BE2C (cell line): ENCODE data around the gene SLX4.

ENCODE experiments used
- DNase-seq: peaks from one replicate; pipeline ENCODE4 v3.0.0-alpha.2; 2020
- H3K27me3 ChIP-seq: fragments of 250-450 bp; sonication (Bioruptor Pico); 2 replicates; pipeline ENCODE4 v1.5.1; 2020; ENCODE audit warnings: mild to moderate bottlenecking
- H3K36me3 ChIP-seq: fragments of 250-450 bp; sonication (Bioruptor Pico); 2 replicates; pipeline ENCODE4 v1.5.1; 2020; ENCODE audit warnings: mild to moderate bottlenecking
- H3K4me1 ChIP-seq: fragments of 250-450 bp; sonication (Bioruptor Pico); 2 replicates; pipeline ENCODE4 v1.5.1; 2020
- H3K4me3 ChIP-seq: 2 replicates; pipeline ENCODE4 v1.5.1; 2011; ENCODE audit warnings: low read depth, low read length
- H3K9me3 ChIP-seq: fragments of 250-450 bp; sonication (Bioruptor Pico); 2 replicates; pipeline ENCODE4 v1.5.1; 2020
- CTCF ChIP-seq: IDR thresholded peaks from 2 replicates; pipeline ENCODE4 v1.5.1; 2012; ENCODE audit warnings: mild to moderate bottlenecking, low read depth, low read length

SLX4 gene

GRCh38 chr16:3654249-3654991, 43.0 kb upstream of the SLX4 start, which contains the start of gene DNASE1:
Gene DNASE1, plus strand, starts transcription at chr16:3654691. Its CDS starts 683 bp downstream, at chr16:3655374.
- Histone ChIP-seq H3K36me3 (peaks cover 71% of the 10 kb centered on the region), H3K4me1 (no peaks in the 10 kb centered on the region), H3K27me3 (no peaks in the 10 kb centered on the region), H3K4me3 (no peak within 1 kb of the TSS), H3K9me3 (no peaks in the 10 kb centered on the region)
- TF ChIP-seq CTCF = peak; percentile 78
- DNase-seq = peak; percentile 74

GRCh38 chr16:3652373-3653195, 41.2 kb upstream of the SLX4 start:
- Histone ChIP-seq H3K36me3 (peaks cover 53% of the 10 kb centered on the region), H3K4me1 (no peaks in the 10 kb centered on the region), H3K4me3 (no peak overlapping the region)

GRCh38 chr16:3651461-3652372, 40.3 kb upstream of the SLX4 start:
- no peaks in the 10 kb centered on the region for H3K4me1 ChIP-seq
- no peak for DNase-seq
- peaks cover 44% of the 10 kb centered on the region for H3K36me3 ChIP-seq

More at GRCh38 chr16:3652373-3653195, 41.2 kb upstream of the SLX4 start:
- H3K9me3 ChIP-seq = no peaks in the 10 kb centered on the region
- H3K27me3 ChIP-seq = no peaks in the 10 kb centered on the region
- DNase-seq = no peak
- TF ChIP-seq CTCF = no peak

GRCh38 chr16:3650631-3651265, 39.3 kb upstream of the SLX4 start:
- no peaks in the 10 kb centered on the region for H3K27me3 ChIP-seq
- no peak overlapping the region for H3K4me3 ChIP-seq
- H3K4me1 ChIP-seq = peaks cover 7% of the 10 kb centered on the region
- no peak for TF ChIP-seq CTCF
- DNase-seq = no peak
- no peaks in the 10 kb centered on the region for H3K9me3 ChIP-seq
- peaks cover 37% of the 10 kb centered on the region for H3K36me3 ChIP-seq

More at GRCh38 chr16:3651461-3652372, 40.3 kb upstream of the SLX4 start:
- TF ChIP-seq CTCF = no peak
- H3K27me3 ChIP-seq = no peaks in the 10 kb centered on the region
- H3K4me3 ChIP-seq = no peak overlapping the region
- H3K9me3 ChIP-seq = no peaks in the 10 kb centered on the region

- H3K4me3 ChIP-seq = no peak overlapping the region
- DNase-seq = no peak
- peaks cover 23% of the 10 kb centered on the region for H3K4me1 ChIP-seq
- no peaks in the 10 kb centered on the region for H3K27me3 ChIP-seq
- H3K9me3 ChIP-seq = no peaks in the 10 kb centered on the region
- no peak for TF ChIP-seq CTCF
- H3K36me3 ChIP-seq = no peaks in the 10 kb centered on the region; the same call in 1 of the 2 replicates
These were observed 35.0 kb upstream of the SLX4 start for GRCh38 chr16:3646348-3646920.
